ENCODE measurements around the gene BSDC1. TPM values are rescaled to one million over a fixed set of nuclear protein-coding genes. Genes with fewer than 3 reads are reported as not detected.
A peak's percentile ranks its signal among the peaks of the same experiment; 100 is the strongest.

BSDC1 gene
- total RNA-seq, 1 donor from 2014 or later, result 56.7 TPM

DNA sequence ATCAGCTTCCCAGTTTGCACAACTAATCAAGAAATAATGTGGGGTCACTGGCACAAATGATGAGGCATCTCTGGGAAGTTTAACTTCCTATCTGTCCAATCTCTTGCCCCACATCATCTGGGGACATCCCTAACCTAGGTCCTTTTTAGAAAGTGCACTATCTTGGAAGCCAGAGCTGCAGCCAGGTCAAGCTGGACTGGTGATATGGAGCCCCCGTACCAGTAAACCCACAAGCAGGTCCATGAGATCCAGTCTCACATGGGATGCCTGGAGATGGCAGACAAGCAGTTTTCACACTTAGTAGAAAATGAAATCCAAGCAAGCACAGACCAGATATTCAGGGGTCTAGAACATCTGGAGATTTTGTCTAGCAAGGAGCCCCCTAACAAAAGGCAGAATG lies 27.5 kb upstream of the BSDC1 start:
- no peak overlapping the region for H3K4me3 ChIP-seq (ENCODE audit: low read depth, low read length)
- DNase-seq (ENCODE audit: low read depth), result no peak
- TF ChIP-seq, protein P1, sequence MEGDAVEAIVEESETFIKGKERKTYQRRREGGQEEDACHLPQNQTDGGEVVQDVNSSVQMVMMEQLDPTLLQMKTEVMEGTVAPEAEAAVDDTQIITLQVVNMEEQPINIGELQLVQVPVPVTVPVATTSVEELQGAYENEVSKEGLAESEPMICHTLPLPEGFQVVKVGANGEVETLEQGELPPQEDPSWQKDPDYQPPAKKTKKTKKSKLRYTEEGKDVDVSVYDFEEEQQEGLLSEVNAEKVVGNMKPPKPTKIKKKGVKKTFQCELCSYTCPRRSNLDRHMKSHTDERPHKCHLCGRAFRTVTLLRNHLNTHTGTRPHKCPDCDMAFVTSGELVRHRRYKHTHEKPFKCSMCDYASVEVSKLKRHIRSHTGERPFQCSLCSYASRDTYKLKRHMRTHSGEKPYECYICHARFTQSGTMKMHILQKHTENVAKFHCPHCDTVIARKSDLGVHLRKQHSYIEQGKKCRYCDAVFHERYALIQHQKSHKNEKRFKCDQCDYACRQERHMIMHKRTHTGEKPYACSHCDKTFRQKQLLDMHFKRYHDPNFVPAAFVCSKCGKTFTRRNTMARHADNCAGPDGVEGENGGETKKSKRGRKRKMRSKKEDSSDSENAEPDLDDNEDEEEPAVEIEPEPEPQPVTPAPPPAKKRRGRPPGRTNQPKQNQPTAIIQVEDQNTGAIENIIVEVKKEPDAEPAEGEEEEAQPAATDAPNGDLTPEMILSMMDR (conservative IDR thresholded peaks at IDR 0.05; ENCODE audit: low read depth, low read length), result no peak

DNA sequence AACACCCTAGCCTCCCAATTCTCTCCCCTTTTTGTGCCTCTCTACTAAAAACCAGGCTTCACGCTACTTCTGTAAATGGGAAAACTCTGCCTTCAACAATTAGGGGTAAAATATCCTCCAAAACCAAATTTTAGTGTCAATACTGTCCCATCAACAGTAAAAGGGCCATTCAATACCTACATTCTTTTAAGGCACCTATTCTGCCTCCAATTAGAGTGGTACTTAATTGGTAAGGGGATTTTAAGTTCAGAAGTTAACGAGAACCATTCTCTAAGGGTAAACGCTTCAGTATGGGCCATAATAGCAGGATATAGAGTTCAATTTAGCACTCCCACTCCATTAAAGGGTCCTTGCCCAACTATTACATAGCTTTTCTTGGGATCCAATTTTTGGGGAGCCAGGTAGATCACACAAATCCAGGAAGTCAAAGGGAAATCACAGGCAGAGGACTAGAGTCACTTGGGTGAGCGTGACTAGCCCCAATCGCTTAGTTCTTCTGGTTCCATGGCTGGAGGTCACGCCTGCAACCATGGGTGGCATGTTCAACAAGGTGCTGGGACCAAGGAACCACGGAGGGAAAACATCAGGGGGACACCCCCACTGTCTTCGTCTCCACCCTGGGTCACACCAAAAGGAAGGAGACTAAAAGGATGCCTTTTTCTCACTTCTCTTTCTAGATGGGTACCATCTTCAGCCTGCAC lies 20.1 kb upstream of the BSDC1 start:
- DNase-seq (ENCODE audit: low read depth), result no peak
- TF ChIP-seq, protein P1 (conservative IDR thresholded peaks at IDR 0.05; ENCODE audit: low read depth, low read length), result no peak

DNA sequence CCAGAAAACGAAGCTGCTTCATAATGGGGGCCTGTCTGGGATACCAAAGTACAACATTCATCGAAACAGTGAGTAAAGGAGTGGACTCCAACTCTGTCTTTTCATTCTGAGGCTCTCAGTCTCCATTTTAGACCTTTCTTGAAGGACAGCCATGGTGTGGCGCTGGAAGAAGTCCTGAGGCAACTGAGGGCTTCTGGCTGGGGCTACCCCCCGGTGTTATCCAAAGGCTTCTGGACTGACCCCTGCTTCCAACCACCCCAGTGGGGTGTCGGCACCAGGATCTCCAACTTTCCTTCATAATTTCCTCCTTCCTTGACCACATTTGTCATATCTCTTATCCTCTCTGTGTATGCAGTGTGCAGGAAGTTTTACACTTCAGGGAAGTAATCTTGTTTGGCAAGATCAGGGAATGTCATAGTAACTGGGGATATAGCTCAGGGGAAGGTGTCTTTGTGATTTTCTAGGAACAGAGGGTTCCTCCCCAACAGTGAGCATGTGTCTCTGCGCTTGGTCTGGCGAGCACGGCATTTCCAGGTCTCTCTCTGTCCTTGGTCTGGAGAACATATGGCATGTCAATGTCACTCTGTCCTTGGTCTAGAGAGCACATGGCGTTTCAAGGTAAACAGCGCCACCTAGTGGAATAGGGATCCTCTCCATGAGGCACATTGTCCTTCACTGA lies 19.4 kb upstream of the BSDC1 start:
- no peak for DNase-seq (ENCODE audit: low read depth)
- no peak overlapping the region for H3K4me3 ChIP-seq (ENCODE audit: low read depth, low read length)
- TF ChIP-seq, protein P1 (conservative IDR thresholded peaks at IDR 0.05; ENCODE audit: low read depth, low read length), result peak; percentile 64

More for the DNA sequence above, 20.1 kb upstream of the BSDC1 start:
- H3K4me3 ChIP-seq (ENCODE audit: low read depth, low read length), result no peak overlapping the region

DNA sequence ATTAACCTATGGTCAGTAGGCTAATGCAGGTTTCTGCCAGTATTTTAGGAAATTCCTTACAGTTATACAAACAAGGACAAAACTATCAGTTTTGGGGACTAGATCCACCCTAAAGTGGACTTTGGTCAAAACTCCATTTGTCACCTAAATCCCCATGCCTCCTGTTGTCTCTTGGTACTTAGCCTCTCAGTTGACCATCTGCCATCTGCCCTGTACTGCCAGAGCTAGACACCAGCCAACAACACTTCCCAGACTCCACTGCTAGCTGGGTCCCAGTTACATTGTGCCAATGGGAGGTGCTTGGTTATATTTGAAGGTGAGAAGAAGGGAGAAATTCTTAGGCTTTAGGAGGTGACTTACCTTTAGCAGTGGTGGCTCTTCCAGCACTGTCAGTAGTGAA lies 17.0 kb upstream of the BSDC1 start:
- DNase-seq (ENCODE audit: low read depth), result no peak
- TF ChIP-seq, protein P1 (conservative IDR thresholded peaks at IDR 0.05; ENCODE audit: low read depth, low read length), result no peak
- no peak overlapping the region for H3K4me3 ChIP-seq (ENCODE audit: low read depth, low read length)

DNA sequence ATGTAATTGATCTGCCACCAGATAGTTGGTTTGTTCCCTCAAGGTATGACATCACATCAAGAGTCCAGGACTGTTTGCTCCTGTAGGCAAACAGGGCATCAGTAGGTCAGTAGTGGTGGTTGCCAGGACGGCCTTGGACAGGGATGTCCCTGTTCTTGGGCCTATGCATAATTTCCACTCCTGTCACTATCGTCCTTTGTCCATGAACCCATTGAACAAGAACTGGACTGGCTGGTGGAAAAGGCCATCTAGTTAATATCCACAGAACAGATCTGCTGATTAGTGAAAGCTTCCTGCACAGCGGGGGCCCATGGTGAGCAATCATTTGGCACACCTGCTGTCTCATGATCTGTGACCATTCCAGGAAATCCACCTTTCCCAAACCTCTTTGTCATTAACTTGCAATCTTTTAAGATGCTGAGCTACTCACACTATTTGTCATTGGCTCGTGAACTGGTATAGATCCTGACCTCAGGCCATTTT lies 12.4 kb upstream of the BSDC1 start:
- TF ChIP-seq, protein P1 (conservative IDR thresholded peaks at IDR 0.05; ENCODE audit: low read depth, low read length), result no peak
- H3K4me3 ChIP-seq (ENCODE audit: low read depth, low read length), result no peak overlapping the region
- DNase-seq (ENCODE audit: low read depth), result no peak

DNA sequence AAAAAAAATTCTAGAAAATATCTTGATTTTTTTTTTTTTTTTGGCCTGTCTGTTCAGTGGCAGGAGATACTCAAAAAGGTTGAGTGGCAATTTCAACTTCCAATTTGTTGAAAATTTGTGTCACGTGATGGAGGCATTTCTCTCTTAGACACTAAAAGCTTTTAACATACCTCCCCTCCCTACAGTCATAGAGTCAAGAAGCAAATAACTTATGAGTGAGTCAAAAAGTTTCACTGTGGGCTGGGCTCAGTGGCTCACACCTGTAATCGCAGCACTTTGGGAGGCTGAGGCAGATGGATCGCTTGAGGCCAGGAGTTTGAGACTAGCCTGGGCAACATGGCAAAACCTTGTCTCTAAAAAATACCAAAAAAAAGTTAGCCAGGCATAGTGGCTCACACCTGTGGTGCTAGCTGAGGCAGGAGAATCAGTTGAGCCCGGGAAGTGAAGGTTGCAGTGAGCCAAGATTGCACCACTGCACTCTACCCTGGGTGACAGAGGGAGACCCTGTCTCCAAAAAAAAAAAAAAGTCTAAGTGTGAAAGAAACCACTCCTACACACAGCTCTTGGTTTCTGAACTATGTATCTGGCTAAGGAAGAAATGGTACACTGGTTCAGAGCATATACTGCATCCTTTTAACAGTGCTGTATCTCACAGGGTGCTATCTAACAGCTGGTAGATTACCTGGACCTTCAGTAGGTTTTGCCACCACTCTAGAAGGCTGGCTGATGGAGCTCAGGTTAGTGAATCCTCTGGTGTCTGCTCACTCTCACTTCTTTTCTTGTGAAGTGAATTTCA lies 11.6 kb upstream of the BSDC1 start:
- TF ChIP-seq, protein P1 (conservative IDR thresholded peaks at IDR 0.05; ENCODE audit: low read depth, low read length), result no peak
- H3K4me3 ChIP-seq (ENCODE audit: low read depth, low read length), result no peak overlapping the region
- DNase-seq (ENCODE audit: low read depth), result no peak

Measured in epithelial cell of proximal tubule (primary cell).